HG02678 (cell line): Measurements from ENCODE around the gene PHKG2.

Source experiments
- ATAC-seq: cut with Tn5 transposase; IDR thresholded peaks from one replicate; pipeline ENCODE4 v1.9.1; 2021; ENCODE audit warnings: mild to moderate bottlenecking, moderate library complexity; ENCODE audit not compliant: unreplicated experiment

The PHKG2 gene

GRCh38 chr16:30773826-30774225 is 25.6 kb downstream of the PHKG2 start:
- no peak for ATAC-seq

GRCh38 chr16:30774367-30775130 is 26.3 kb downstream of the PHKG2 start:
- ATAC-seq = no peak

GRCh38 chr16:30775131-30775391 is 26.8 kb downstream of the PHKG2 start:
- peak; percentile 7 for ATAC-seq

- ATAC-seq = peak; percentile 71
Observed at GRCh38 chr16:30775392-30776188, 27.4 kb downstream of the PHKG2 start.

- no peak for ATAC-seq
Observed at GRCh38 chr16:30777591-30778297, 29.5 kb downstream of the PHKG2 start.

GRCh38 chr16:30778549-30779244 is 30.5 kb downstream of the PHKG2 start:
- ATAC-seq = no peak

- no peak for ATAC-seq
Observed at GRCh38 chr16:30779596-30779995, 31.4 kb downstream of the PHKG2 start.

GRCh38 chr16:30780021-30780420 is 31.8 kb downstream of the PHKG2 start:
- ATAC-seq = no peak

GRCh38 chr16:30780549-30780948 is 32.3 kb downstream of the PHKG2 start:
- ATAC-seq = no peak

- ATAC-seq = no peak
Observed at GRCh38 chr16:30782486-30783279, 34.5 kb downstream of the PHKG2 start.

GRCh38 chr16:30783280-30784109 is 35.3 kb downstream of the PHKG2 start:
- ATAC-seq = no peak

- no peak for ATAC-seq
Observed at GRCh38 chr16:30784215-30784614, 36.0 kb downstream of the PHKG2 start.

- no peak for ATAC-seq
Observed at GRCh38 chr16:30785126-30786106, 37.2 kb downstream of the PHKG2 start.

GRCh38 chr16:30786115-30786935 is 38.1 kb downstream of the PHKG2 start:
- no peak for ATAC-seq

GRCh38 chr16:30786936-30787612 is 38.8 kb downstream of the PHKG2 start, which contains the start of gene ZNF629:
ZNF629 (minus strand) TSS chr16:30787205; CDS start chr16:30784482, 2,723 bp downstream.
- no peak for ATAC-seq

- ATAC-seq = no peak
Observed at GRCh38 chr16:30787613-30788378, 39.6 kb downstream of the PHKG2 start.
